Colon (tissue), 2 donors: ENCODE data around the gene TMEM175.
"Not testable (repeated sequence)": the region's sequence is repeated elsewhere in the genome, so short reads cannot be mapped to it uniquely, and the experiment has no call there.

Experiments used
- FAIRE-seq: peaks from 2 replicates; lab custom pipeline; 2012; peaks lifted over from hg19 to GRCh38; lab: Jason Lieb, UNC
- donor health status: control.
- donor health status: control.

TMEM175 gene

GRCh38 chr4:915595-915994, 16.7 kb upstream of the TMEM175 start:
- FAIRE-seq = no peak

GRCh38 chr4:917466-917865, 14.8 kb upstream of the TMEM175 start:
- FAIRE-seq = no peak

GRCh38 chr4:917992-918391, 14.3 kb upstream of the TMEM175 start:
- FAIRE-seq = no peak

GRCh38 chr4:918591-918990, 13.7 kb upstream of the TMEM175 start:
- FAIRE-seq = not testable (repeated sequence)

- FAIRE-seq = not testable (repeated sequence)
Observed at GRCh38 chr4:919004-919680, 13.1 kb upstream of the TMEM175 start.

GRCh38 chr4:921830-922331, 10.4 kb upstream of the TMEM175 start:
- no peak for FAIRE-seq

DNA sequence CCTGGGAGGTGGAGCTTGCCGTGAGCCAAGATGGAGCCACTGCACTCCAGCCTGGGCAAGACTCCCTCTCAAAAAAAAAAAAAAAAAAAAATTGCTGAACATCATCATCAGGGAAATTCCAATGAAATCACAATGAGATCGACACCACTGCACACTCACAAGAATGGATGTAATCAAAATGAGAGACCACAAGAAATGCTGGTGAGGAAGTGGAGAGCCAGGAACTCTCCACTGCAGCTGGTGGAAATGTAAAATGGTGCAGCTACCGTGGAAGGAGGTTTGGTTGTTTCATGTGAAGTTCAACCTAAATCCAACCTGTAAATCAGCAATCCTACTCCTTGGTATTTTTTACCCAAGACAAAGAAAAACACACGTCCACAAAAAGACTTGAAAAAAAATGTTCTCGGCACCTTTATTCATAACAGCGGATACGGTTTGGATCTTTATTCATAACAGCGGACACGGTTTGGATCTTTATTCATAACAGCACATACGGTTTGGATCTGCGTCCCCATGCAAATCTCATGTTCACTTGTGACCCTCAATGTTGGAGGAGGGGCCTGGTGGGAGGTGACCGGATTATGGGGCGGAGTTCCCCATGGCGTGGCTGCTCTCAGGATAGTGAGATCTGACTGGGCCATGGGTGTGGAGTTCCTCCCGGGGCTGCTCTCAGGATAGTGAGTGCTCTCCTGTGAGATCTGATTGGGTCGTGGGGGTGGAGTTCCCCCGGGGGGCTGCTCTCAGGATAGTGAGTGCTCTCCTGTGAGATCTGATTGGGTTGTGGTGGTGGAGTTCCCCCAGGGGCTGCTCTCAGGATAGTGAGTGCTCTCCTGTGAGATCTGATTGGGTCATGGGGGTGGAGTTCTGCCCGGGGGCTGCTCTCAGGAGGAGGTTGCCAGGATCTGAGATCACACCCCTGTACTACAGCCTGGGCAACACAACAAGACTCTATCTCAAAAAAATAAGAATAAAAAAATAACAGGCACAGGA, 7.9 kb upstream of the TMEM175 start:
- no peak for FAIRE-seq

DNA sequence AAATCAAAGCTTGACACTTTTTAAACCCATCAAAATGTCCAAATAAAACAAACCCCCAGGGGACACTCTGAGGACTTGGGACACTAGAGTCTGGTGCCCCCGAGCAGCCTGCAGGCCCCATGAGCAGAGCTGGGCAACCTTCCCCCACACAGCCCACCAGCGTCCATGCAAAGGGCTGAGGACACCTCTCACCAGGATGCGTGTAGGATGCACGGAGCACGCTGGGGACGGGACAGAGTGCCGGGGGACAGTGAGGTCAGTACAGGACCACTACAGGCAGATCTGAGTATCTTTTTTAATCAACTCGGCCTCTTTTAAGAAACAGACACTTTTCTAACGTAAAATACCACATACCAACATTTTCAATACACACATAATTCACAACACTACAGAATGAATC, 7.1 kb upstream of the TMEM175 start:
- no peak for FAIRE-seq

- FAIRE-seq = no peak
Observed at GRCh38 chr4:925771-926500, 6.3 kb upstream of the TMEM175 start.

DNA sequence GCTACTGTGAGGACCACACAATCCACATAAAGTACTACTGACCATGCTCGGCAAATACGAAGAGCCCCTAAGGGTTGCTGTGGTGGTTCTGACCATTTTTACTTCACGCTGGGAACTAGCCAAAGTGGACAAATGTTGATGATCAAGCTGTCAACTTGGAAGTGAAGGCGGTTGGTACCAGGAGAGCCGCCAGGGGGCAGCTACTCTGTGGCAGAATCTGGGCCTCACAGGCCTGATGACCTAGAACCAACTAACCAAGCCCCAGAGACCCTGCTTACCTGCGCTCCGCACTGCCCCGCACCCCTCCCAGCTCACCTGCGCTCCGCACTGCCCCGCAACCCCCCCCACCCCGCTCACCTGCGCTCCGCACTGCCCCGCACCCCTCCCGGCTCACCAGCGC, 5.7 kb upstream of the TMEM175 start:
- FAIRE-seq = no peak

DNA sequence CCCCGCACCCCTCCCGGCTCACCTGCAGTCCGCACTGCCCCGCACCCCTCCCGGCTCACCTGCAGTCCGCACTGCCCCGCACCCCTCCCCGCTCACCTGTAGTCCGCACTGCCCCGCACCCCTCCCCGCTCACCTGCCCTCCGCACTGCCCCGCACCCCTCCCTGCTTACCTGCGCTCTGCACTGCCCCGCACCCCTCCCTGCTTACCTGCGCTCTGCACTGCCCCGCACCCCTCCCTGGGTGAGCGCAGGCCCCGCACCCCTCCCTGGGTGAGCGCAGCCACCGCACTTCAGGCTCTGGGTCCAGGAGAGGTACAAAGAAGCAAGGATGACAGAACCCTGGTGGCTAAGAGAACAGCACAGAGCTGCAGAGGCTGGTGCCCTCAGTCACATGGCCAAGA, 4.7 kb upstream of the TMEM175 start:
- not testable (repeated sequence) for FAIRE-seq

GRCh38 chr4:929096-929765, 3.0 kb upstream of the TMEM175 start:
- no peak for FAIRE-seq

GRCh38 chr4:930028-930551, 2.2 kb upstream of the TMEM175 start:
- no peak for FAIRE-seq

GRCh38 chr4:930827-931193, 1.4 kb upstream of the TMEM175 start:
- no peak for FAIRE-seq

- no peak for FAIRE-seq
Observed at GRCh38 chr4:931194-931959, 883 bp upstream of the TMEM175 start.

DNA sequence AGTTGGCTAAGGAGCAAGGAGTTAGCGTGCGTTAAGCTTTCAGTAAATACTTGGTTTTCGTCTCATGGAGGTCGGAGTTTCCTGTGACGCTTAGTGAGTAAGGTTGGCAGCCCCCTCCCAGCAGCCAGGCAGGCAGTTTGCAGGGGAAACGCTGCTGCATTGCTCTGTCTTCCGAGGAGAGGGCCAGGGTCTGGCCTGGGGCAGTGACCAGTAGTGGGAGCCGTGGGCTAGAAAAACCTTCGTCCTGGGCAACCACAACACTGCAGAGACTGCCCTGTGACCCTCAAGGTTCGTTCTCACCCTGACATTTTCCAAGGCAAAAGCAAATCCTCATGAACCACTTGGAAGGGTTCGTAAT, 432 bp downstream of the TMEM175 start:
- FAIRE-seq = no peak

DNA sequence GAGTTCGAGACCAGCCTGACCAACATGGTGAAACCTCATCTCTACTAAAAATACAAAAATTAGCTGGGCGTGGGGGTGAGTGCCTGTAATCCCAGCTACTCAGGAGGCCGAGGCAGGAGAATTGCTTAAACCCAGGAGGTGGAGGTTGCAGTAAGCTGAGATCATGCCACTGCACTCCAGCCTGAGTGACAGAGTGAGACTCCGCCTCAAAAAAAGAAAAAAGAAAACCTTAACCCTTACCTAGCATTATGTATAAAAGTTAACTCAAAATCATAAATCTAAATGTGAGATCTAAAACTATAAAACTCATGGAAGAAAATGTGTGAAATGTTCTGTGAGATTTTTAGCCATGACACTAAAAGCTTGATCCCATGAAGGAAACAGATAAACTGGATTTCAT, 7.2 kb downstream of the TMEM175 start:
- FAIRE-seq = not testable (repeated sequence)

DNA sequence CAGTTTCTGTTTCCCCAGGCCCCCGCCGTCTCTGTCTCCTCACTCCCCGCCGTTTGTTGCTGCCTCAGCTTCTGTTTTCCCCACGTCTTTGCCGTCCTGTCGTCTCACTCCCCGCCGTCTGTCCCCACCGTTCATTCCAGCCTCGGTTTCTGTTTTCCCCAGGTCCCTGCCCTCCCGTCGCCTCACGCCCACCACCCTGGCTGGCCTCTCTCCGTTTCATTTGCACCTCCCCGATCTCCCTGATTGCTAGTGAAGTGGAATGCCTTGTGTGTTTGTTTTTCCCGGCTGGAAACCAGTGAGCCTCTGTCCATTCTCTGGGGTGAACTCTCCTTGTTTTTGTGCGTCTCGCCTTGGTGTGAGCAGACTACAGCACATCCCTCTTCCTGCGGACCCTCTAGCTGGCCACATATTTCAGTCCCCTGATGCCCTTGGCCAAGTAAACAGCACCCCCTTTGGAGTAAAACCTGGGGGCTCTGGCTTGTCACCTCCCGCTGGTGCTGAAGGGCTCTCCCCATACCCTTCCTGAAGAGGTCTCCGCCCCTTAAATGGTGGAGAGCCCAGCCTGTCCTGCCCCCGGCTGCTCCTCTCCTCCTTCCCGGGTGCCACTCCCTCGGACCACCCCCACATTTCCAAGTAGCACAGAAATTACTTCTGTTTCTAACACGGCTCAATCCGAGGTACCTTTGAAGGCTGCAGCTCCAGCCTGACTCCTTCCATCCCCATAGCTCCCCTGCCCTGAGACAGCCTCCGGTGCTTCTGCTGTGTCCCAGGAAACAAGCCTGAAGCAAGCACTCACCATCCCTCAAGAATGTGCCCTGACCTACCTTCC, 13.2 kb downstream of the TMEM175 start:
- FAIRE-seq = no peak

- no peak for FAIRE-seq
Observed at GRCh38 chr4:946103-946450, 13.8 kb downstream of the TMEM175 start.
